Neural cell (in vitro differentiated cells): ENCODE measurements around the gene TMEM14B.

ENCODE experiments used
- CTCF ChIP-seq: fragments of 450-650 bp; IDR thresholded peaks from 2 replicates; pipeline ENCODE4 v1.5.1; 2014; ENCODE audit warnings: antibody characterized with exemption, mild to moderate bottlenecking, moderate library complexity; ENCODE audit not compliant: poor library complexity, severe bottlenecking
- MXI1 ChIP-seq: fragments of 450-650 bp; conservative IDR thresholded peaks from 2 replicates; pipeline ENCODE4 v1.6.1; 2014; ENCODE audit warnings: antibody characterized with exemption, mild to moderate bottlenecking; ENCODE audit not compliant: poor library complexity, severe bottlenecking
- POLR2AphosphoS5 ChIP-seq: IDR thresholded peaks from 2 replicates; pipeline ENCODE4 v1.6.1; 2012
- REST ChIP-seq: IDR thresholded peaks from 2 replicates; pipeline ENCODE4 v1.6.1; 2012; ENCODE audit warnings: borderline replicate concordance

- TF ChIP-seq CTCF (no peak), MXI1 (no peak), REST (no peak), POLR2AphosphoS5 (no peak)
These were observed 21.9 kb upstream of the TMEM14B start for GRCh38 chr6:10725716-10726115.
